Measurements from ENCODE around the gene HSH2D. TPM values are rescaled to one million over a fixed set of nuclear protein-coding genes. Genes with fewer than 3 reads are reported as not detected.

The HSH2D gene
- total RNA-seq, 6 experiments from 2014 or later: 0.26 to 1.7 (median 0.48) TPM

DNA sequence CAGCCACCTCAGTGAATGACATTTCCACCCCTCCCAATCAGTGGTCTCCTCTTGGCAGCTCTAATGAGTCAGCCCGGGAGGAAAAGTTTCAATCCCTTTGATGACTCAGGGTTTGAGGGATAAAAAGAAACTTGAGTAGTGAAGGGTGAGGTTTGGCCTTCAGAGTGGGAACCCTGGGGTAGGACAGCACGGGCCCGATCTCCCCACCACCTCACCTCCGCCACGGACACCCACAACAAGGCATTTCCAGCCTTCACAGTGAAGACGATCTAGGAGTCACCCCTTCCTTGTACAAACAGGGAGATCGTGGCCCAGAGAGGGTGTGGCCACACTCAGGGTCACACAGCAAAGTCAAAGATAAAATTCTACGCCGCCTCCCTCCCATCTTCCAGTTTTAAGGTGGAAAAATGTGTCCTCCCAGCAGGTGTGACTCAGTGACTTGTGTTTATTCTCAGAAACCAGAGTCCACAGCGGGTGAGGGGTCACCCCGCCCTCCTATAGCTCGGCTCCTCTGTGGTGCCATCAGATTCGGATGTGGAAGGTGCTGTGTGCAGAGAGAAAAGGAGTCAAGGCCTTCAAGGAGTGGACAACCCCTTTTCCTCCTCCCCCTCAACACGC is 17.6 kb downstream of the HSH2D start:
- no peak for ATAC-seq
- peaks cover 0 to 11% (median 3%) of the 10 kb centered on the region in 4 donors for H3K4me1 ChIP-seq
- TF ChIP-seq POLR2A (IDR thresholded peaks at IDR 0.05): no peak

GRCh38 chr19:16161840-16162239 is 18.4 kb downstream of the HSH2D start:
- ATAC-seq (no peak), DNase-seq (no peak)
- Histone ChIP-seq H3K36me3 (no peaks in the 10 kb centered on the region), H3K4me3 (no peak overlapping the region), H3K4me1 (peaks cover 0 to 11% (median 3%) of the 10 kb centered on the region in 4 donors), H3K27ac (no peak overlapping the region), H3K9me3 (no peaks in the 10 kb centered on the region), H3K27me3 (no peaks in the 10 kb centered on the region)
- intact Hi-C loops (cut with DNase I): no loop called here
- WGBS (ENCODE audit: insufficient coverage, low coverage, low lambda C conversion rate, missing lambda C conversion rate): 83% methylated on average over 3 of the region's 3 CpGs
- TF ChIP-seq POLR2A (IDR thresholded peaks at IDR 0.05): no peak
- TF ChIP-seq, protein P1, sequence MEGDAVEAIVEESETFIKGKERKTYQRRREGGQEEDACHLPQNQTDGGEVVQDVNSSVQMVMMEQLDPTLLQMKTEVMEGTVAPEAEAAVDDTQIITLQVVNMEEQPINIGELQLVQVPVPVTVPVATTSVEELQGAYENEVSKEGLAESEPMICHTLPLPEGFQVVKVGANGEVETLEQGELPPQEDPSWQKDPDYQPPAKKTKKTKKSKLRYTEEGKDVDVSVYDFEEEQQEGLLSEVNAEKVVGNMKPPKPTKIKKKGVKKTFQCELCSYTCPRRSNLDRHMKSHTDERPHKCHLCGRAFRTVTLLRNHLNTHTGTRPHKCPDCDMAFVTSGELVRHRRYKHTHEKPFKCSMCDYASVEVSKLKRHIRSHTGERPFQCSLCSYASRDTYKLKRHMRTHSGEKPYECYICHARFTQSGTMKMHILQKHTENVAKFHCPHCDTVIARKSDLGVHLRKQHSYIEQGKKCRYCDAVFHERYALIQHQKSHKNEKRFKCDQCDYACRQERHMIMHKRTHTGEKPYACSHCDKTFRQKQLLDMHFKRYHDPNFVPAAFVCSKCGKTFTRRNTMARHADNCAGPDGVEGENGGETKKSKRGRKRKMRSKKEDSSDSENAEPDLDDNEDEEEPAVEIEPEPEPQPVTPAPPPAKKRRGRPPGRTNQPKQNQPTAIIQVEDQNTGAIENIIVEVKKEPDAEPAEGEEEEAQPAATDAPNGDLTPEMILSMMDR (IDR thresholded peaks at IDR 0.05): no peak

More for the DNA sequence above, 17.6 kb downstream of the HSH2D start:
- no peak overlapping the region for H3K27ac ChIP-seq
- H3K27me3 ChIP-seq: no peaks in the 10 kb centered on the region
- H3K4me3 ChIP-seq: no peak overlapping the region
- 68% methylated on average over 5 of the region's 14 CpGs for WGBS (ENCODE audit: insufficient coverage, low coverage, low lambda C conversion rate, missing lambda C conversion rate)
- DNase-seq: no peak
- intact Hi-C loops (cut with DNase I): no loop called here
- no peaks in the 10 kb centered on the region for H3K9me3 ChIP-seq
- H3K36me3 ChIP-seq: no peaks in the 10 kb centered on the region

GRCh38 chr19:16164222-16164890 is 20.9 kb downstream of the HSH2D start:
- DNase-seq: peak; percentile 49 to 87 (median 81)
- H3K27me3 ChIP-seq: no peaks in the 10 kb centered on the region
- peak overlapping the region in 2 of 3 donors; percentile 60 to 66 for H3K27ac ChIP-seq
- intact Hi-C loops (cut with DNase I): no loop called here
- peaks cover 0 to 11% (median 3%) of the 10 kb centered on the region in 4 donors for H3K4me1 ChIP-seq
- no peaks in the 10 kb centered on the region for H3K9me3 ChIP-seq
- no peak overlapping the region for H3K4me3 ChIP-seq
- no peaks in the 10 kb centered on the region for H3K36me3 ChIP-seq
- TF ChIP-seq, protein P1 (IDR thresholded peaks at IDR 0.05): no peak
- no peak for TF ChIP-seq POLR2A (IDR thresholded peaks at IDR 0.05)
- ATAC-seq: peak; percentile 95 to 99 (median 97)
- 69% methylated on average over 10 of the region's 13 CpGs for WGBS (ENCODE audit: insufficient coverage, low coverage, low lambda C conversion rate, missing lambda C conversion rate)

DNA sequence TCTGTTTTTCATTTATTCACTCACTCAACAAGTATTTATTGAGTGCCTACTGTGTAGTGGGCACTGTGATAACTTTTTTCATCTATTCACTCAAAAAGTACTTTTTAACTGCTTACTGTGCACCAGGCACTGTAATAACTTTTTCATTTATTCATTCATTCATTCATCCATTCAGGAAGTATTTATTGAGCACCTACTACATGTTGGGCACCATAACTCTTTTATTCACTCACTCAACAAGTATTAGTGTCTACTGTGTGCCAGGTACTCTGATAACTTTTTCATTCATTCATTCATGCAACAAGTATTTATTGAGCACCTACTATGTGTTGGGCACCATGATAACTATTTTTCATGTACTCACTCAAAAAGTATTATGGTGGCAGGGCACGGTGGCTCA is 22.9 kb downstream of the HSH2D start:
- Histone ChIP-seq H3K36me3 (no peaks in the 10 kb centered on the region), H3K9me3 (no peaks in the 10 kb centered on the region), H3K27ac (no peak overlapping the region), H3K4me1 (peaks cover 0 to 11% (median 3%) of the 10 kb centered on the region in 4 donors), H3K4me3 (no peak overlapping the region), H3K27me3 (no peaks in the 10 kb centered on the region)
- no peak for DNase-seq
- TF ChIP-seq, protein P1 (IDR thresholded peaks at IDR 0.05): no peak
- TF ChIP-seq POLR2A (IDR thresholded peaks at IDR 0.05): no peak
- no peak for ATAC-seq
- intact Hi-C loops (cut with DNase I): no loop called here
- WGBS (ENCODE audit: insufficient coverage, low coverage, low lambda C conversion rate, missing lambda C conversion rate): 84% methylated on average over 1 of the region's 1 CpG

DNA sequence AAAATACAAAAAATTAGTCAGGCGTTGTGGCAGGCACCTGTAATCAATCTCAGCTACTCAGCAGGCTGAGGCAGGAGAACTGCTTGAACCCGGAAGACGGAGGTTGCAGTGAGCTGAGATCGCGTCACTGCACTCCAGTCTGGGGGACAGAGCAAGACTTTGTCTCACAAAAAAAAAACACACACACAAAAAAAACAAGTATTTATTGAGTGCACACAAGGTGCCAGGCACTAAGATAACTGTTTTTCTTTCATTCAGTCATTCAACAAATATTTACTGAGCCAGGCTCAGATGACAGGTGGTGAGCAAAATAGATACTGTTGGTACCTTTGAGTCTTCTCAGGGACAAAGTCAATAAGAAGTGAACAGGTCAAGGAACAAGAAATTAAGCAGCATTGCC is 23.6 kb downstream of the HSH2D start:
- no peak for DNase-seq
- H3K36me3 ChIP-seq: no peaks in the 10 kb centered on the region
- ATAC-seq: no peak
- H3K4me3 ChIP-seq: no peak overlapping the region
- TF ChIP-seq, protein P1 (IDR thresholded peaks at IDR 0.05): no peak
- TF ChIP-seq POLR2A (IDR thresholded peaks at IDR 0.05): no peak
- H3K4me1 ChIP-seq: peaks cover 0 to 11% (median 3%) of the 10 kb centered on the region in 4 donors
- 85% methylated on average over 4 of the region's 5 CpGs for WGBS (ENCODE audit: insufficient coverage, low coverage, low lambda C conversion rate, missing lambda C conversion rate)
- no peak overlapping the region for H3K27ac ChIP-seq
- no peaks in the 10 kb centered on the region for H3K9me3 ChIP-seq
- no peaks in the 10 kb centered on the region for H3K27me3 ChIP-seq
- intact Hi-C loops (cut with DNase I): no loop called here

All from right lobe of liver (tissue), 6 donors.